Astrocyte of the cerebellum (primary cell): ENCODE measurements around the gene ADGRB3.

ENCODE experiments used
- DNase-seq: peaks from one replicate; pipeline ENCODE4 v3.0.0-alpha.2; 2011; ENCODE audit warnings: low read depth
- H3K4me3 ChIP-seq: 2 replicates; pipeline ENCODE4 v1.5.1; 2011; ENCODE audit warnings: mild to moderate bottlenecking, low read depth, low read length, moderate library complexity
- in situ Hi-C: cut with HindIII; loops from 2 replicates; pipeline ENCODE4 v1.10.0; 2017; ENCODE audit warnings: low sequenced_read_pairs
- TF ChIP-seq, protein P1 (sequence below): IDR thresholded peaks from 2 replicates; pipeline ENCODE4 v1.5.1; 2012; ENCODE audit warnings: low read length, low read depth, moderate library complexity, mild to moderate bottlenecking; ENCODE audit errors: missing control alignments

Gene ADGRB3

GRCh38 chr6:69337311-69337710 is 702.2 kb downstream of the ADGRB3 start:
- H3K4me3 ChIP-seq: no peak overlapping the region
- in situ Hi-C loops: no loop called here
- TF ChIP-seq, protein P1, sequence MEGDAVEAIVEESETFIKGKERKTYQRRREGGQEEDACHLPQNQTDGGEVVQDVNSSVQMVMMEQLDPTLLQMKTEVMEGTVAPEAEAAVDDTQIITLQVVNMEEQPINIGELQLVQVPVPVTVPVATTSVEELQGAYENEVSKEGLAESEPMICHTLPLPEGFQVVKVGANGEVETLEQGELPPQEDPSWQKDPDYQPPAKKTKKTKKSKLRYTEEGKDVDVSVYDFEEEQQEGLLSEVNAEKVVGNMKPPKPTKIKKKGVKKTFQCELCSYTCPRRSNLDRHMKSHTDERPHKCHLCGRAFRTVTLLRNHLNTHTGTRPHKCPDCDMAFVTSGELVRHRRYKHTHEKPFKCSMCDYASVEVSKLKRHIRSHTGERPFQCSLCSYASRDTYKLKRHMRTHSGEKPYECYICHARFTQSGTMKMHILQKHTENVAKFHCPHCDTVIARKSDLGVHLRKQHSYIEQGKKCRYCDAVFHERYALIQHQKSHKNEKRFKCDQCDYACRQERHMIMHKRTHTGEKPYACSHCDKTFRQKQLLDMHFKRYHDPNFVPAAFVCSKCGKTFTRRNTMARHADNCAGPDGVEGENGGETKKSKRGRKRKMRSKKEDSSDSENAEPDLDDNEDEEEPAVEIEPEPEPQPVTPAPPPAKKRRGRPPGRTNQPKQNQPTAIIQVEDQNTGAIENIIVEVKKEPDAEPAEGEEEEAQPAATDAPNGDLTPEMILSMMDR: no peak
- no peak for DNase-seq

DNA sequence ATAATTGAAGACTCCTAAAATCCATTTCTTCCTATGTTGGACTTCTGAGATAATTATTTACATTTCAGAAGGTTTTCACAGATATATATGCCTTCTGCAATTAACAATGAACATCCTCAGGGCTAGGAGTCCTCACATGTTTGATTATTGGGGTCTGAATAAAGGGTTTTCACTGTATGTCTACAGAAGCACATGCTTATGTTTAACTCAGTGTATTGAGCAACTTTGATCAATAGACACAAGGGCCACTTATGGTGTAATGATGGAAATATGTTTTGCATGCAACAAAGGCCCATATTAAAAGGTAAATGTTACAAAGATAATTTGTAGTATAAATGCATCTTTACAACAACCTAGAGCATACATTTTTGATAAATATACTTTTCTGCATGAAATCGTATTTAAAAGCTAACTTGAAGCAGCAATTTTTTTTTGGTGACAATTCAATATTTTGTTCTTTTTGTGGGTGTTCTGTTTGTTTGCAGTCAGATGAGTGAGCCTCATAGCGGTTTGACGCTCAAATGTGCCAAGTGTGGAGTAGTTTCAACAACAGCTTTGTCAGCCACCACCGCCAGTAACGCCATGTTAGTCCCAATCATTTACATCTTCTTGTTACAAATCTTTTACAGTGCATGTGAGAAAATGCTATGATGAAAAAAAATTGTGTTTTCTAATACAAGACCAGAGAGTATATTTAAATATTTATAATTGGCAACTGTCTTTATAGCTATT is 703.5 kb downstream of the ADGRB3 start:
- TF ChIP-seq, protein P1: no peak
- DNase-seq: no peak
- in situ Hi-C loops: no loop called here
- no peak overlapping the region for H3K4me3 ChIP-seq

GRCh38 chr6:69339163-69339550 is 704.1 kb downstream of the ADGRB3 start:
- TF ChIP-seq, protein P1: no peak
- in situ Hi-C loops: no loop called here
- DNase-seq: peak; percentile 63
- no peak overlapping the region for H3K4me3 ChIP-seq

DNA sequence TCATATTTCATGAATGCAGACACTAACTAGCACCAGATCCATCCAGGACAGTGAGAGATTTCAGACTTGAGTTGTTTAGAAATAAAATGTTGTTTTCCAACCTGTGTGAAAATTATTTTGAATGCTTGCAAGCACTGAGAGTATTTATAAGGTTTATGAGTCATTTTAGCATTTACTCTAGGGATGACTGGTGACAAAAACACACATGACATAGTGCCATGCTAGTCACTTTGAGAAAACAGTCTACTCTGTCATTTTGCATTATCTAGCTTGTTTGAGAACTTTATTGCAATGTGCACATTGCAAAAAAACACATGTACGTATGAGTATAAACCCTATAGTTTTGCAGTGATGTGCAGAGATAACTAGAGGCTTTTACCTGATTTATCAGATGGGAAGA is 705.1 kb downstream of the ADGRB3 start:
- DNase-seq: no peak
- H3K4me3 ChIP-seq: no peak overlapping the region
- TF ChIP-seq, protein P1: no peak
- in situ Hi-C loops: no loop called here

GRCh38 chr6:69343851-69344250 is 708.8 kb downstream of the ADGRB3 start:
- H3K4me3 ChIP-seq: no peak overlapping the region
- DNase-seq: no peak
- TF ChIP-seq, protein P1: no peak
- in situ Hi-C loops: no loop called here

DNA sequence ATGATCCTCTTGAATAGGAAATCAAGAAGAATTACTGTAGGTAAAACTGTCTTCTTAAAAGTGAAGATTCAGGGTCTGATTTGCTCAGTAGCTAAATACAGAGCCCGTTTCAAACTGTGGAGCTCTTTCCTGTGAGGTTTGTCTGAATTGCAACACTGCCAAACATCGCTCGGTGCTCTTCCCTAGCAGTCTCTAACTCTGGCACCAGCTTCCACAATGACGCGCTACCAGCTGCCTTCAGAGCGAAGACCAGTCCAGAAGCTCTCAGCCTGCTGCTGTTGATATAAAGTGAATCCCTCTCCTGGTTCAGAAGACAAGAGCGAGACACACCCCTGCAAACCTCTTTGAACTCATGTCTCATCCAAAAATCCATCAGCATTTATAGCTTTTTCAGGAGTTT is 714.7 kb downstream of the ADGRB3 start:
- DNase-seq: no peak
- in situ Hi-C loops: no loop called here
- TF ChIP-seq, protein P1: no peak
- no peak overlapping the region for H3K4me3 ChIP-seq

- no peak for DNase-seq
- in situ Hi-C loops: no loop called here
- no peak overlapping the region for H3K4me3 ChIP-seq
- TF ChIP-seq, protein P1: no peak
Observed at GRCh38 chr6:69362209-69362608, 727.1 kb downstream of the ADGRB3 start.
